WTC11 (cell line): ENCODE measurements around the gene ASCC3. TPM values are rescaled to one million over a fixed set of nuclear protein-coding genes. Genes with fewer than 3 reads are reported as not detected.

Source experiments
- ATAC-seq: fragments of 200-7000 bp; cut with Tn5 transposase; 2 replicates; pipeline ENCODE4 v1.10.0; 2021; ENCODE audit warnings: mild to moderate bottlenecking, moderate library complexity
- CTCF ChIA-PET: fragments of 300-600 bp; sonication (Branson Sonifier 250); formaldehyde crosslinking; loops from one replicate; lab custom pipeline; 2021; ENCODE audit warnings: antibody characterized with exemption; lab: Charles Lee
- POLR2A ChIA-PET: fragments of 350-600 bp; sonication (Branson Sonifier 250); formaldehyde crosslinking; loops from one replicate; lab custom pipeline; 2021; ENCODE audit warnings: antibody characterized with exemption; lab: Charles Lee
- DNase-seq: peaks from one replicate; pipeline ENCODE4 v3.0.0; 2021; ENCODE audit warnings: low spot score
- H3K27ac Mint-ChIP-seq: 2 replicates; pipeline ENCODE4 v1.8.0; 2021; ENCODE audit warnings: mixed read lengths
- H3K27me3 Mint-ChIP-seq: 2 replicates; pipeline ENCODE4 v1.8.0; 2021; ENCODE audit warnings: low read depth, mild to moderate bottlenecking, moderate library complexity, mixed read lengths
- H3K36me3 Mint-ChIP-seq: 2 replicates; pipeline ENCODE4 v1.8.0; 2021; ENCODE audit warnings: mixed read lengths
- H3K4me1 Mint-ChIP-seq: 2 replicates; pipeline ENCODE4 v1.8.0; 2022; ENCODE audit warnings: mixed read lengths
- H3K4me3 Mint-ChIP-seq: 2 replicates; pipeline ENCODE4 v1.8.0; 2021; ENCODE audit warnings: mild to moderate bottlenecking, moderate library complexity, mixed read lengths
- H3K9me3 Mint-ChIP-seq: 2 replicates; pipeline ENCODE4 v1.8.0; 2021; ENCODE audit warnings: mixed read lengths
- ARID4B ChIP-seq: sonication (generic); formaldehyde crosslinking; IDR thresholded peaks from 2 replicates; pipeline ENCODE4 v1.8.0; 2023; ENCODE audit warnings: missing genetic modification reagents, mild to moderate bottlenecking, borderline replicate concordance
- ATF1 ChIP-seq: sonication (generic); formaldehyde crosslinking; IDR thresholded peaks from 2 replicates; pipeline ENCODE4 v1.8.1; 2023; ENCODE audit warnings: mild to moderate bottlenecking, moderate library complexity, missing genetic modification reagents
- ATF6 ChIP-seq: sonication (generic); formaldehyde crosslinking; IDR thresholded peaks from 2 replicates; pipeline ENCODE4 v1.8.1; 2023; ENCODE audit warnings: mild to moderate bottlenecking, missing genetic modification reagents
- ETV6 ChIP-seq: sonication (generic); formaldehyde crosslinking; IDR thresholded peaks from 2 replicates; pipeline ENCODE4 v1.8.1; 2022; ENCODE audit warnings: mild to moderate bottlenecking, missing genetic modification reagents
- FOXJ3 ChIP-seq: sonication (generic); formaldehyde crosslinking; IDR thresholded peaks from 2 replicates; pipeline ENCODE4 v1.9.0; 2021; ENCODE audit warnings: missing genetic modification reagents, mild to moderate bottlenecking, borderline replicate concordance
- FOXK1 ChIP-seq: sonication (generic); formaldehyde crosslinking; IDR thresholded peaks from 2 replicates; pipeline ENCODE4 v1.8.0; 2022; ENCODE audit warnings: mild to moderate bottlenecking, moderate library complexity, missing genetic modification reagents
- IRF2 ChIP-seq: sonication (generic); formaldehyde crosslinking; IDR thresholded peaks from 2 replicates; pipeline ENCODE4 v1.8.0; 2022; ENCODE audit warnings: low read depth, missing genetic modification reagents, borderline replicate concordance
- MYBL2 ChIP-seq: sonication (generic); formaldehyde crosslinking; IDR thresholded peaks from 2 replicates; pipeline ENCODE4 v1.8.1; 2023; ENCODE audit warnings: mild to moderate bottlenecking, moderate library complexity, missing genetic modification reagents
- NR3C1 ChIP-seq: sonication (generic); formaldehyde crosslinking; conservative IDR thresholded peaks from 2 replicates; pipeline ENCODE4 v1.8.1; 2023; ENCODE audit warnings: low read depth, mild to moderate bottlenecking, missing genetic modification reagents
- SMAD4 ChIP-seq: sonication (generic); formaldehyde crosslinking; IDR thresholded peaks from 2 replicates; pipeline ENCODE4 v1.8.0; 2022; ENCODE audit warnings: mild to moderate bottlenecking, missing genetic modification reagents
- SP1 ChIP-seq: sonication (generic); formaldehyde crosslinking; conservative IDR thresholded peaks from 2 replicates; pipeline ENCODE4 v1.8.1; 2022; ENCODE audit warnings: missing genetic modification reagents
- TEAD1 ChIP-seq: sonication (generic); formaldehyde crosslinking; IDR thresholded peaks from 2 replicates; pipeline ENCODE4 v1.8.0; 2022; ENCODE audit warnings: mild to moderate bottlenecking, missing genetic modification reagents
- ZBTB21 ChIP-seq: sonication (generic); formaldehyde crosslinking; IDR thresholded peaks from 2 replicates; pipeline ENCODE4 v1.8.1; 2023; ENCODE audit warnings: mild to moderate bottlenecking, missing genetic modification reagents, borderline replicate concordance
- ZNF263 ChIP-seq: sonication (generic); formaldehyde crosslinking; IDR thresholded peaks from 2 replicates; pipeline ENCODE4 v1.8.1; 2022; ENCODE audit warnings: low read depth, mild to moderate bottlenecking, moderate library complexity, missing genetic modification reagents
- ZNF317 ChIP-seq: sonication (generic); formaldehyde crosslinking; IDR thresholded peaks from 2 replicates; pipeline ENCODE4 v1.8.1; 2023; ENCODE audit warnings: low read depth, mild to moderate bottlenecking, moderate library complexity, missing genetic modification reagents, borderline replicate concordance
- ZNF396 ChIP-seq: fragments of 250-450 bp; sonication (Bioruptor Pico); IDR thresholded peaks from 2 replicates; pipeline ENCODE4 v1.8.0; 2021; ENCODE audit warnings: mild to moderate bottlenecking, moderate library complexity, borderline replicate concordance
- ZNF532 ChIP-seq: fragments of 250-450 bp; sonication (Bioruptor Pico); IDR thresholded peaks from 2 replicates; pipeline ENCODE4 v1.9.0; 2021; ENCODE audit warnings: mild to moderate bottlenecking, borderline replicate concordance
- total RNA-seq: library from RNA; stranded (reverse); gene quantifications from 3 replicates; pipeline ENCODE4 v1.2.3, GENCODE V29; 2021
- TF ChIP-seq, protein P1 (sequence below): fragments of 200-600 bp; IDR thresholded peaks from 2 replicates; pipeline ENCODE4 v1.8.0; 2022; ENCODE audit warnings: antibody characterized with exemption
- TF ChIP-seq, protein P2 (sequence below): sonication (generic); formaldehyde crosslinking; IDR thresholded peaks from 2 replicates; pipeline ENCODE4 v1.8.0; 2023; ENCODE audit warnings: mild to moderate bottlenecking, missing genetic modification reagents

The ASCC3 gene
- total RNA-seq, 1 experiment from 2014 or later = 80.7 TPM

DNA sequence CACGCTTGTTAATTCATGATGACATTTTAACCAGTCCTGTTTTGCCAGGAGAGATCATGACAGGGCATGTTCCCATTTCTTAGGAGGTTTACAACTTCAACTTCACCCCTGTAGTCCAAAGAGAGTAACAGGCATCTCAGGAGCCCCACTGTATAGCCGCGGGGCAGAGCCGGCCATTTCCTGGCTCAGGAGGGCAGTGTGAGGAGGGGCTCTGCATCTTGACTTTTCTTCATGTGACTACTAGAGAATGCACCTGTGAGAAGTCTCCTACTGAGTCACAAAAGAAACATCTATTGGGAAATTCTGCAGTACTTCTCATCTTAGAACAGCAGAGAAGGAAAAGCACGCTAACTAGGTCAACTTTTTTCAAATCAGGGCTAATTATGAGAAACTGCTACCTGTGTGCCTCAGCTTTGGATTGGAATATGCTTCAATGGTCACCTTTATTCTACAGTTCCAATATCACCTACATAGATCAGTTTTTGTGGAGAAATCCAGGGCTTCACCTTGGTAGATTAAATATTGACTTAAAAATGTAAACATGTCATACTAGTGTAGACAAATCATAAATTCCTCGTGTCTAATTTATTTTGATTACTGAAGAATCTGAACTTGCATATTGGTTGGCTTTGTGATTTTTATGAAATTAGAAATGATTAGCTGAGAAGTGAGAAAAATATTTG lies 387.8 kb downstream of the ASCC3 start:
- Mint-ChIP-seq H3K4me1 (peaks cover 20% of the 10 kb centered on the region), H3K9me3 (peaks cover 47% of the 10 kb centered on the region), H3K27ac (no peak overlapping the region), H3K27me3 (no peaks in the 10 kb centered on the region; the same call in 1 of the 2 replicates), H3K36me3 (peaks cover 14% of the 10 kb centered on the region), H3K4me3 (no peak overlapping the region)
- POLR2A ChIA-PET = no interaction called here
- CTCF ChIA-PET = interaction anchor here (0.9 to 1.2 kb wide), 2 partner anchors 171 to 377 kb away, joined by 3 read pairs; no protein-coding TSS in a partner anchor
- ATAC-seq = peak; percentile 97
- TF ChIP-seq ATF1 (CRISPR knock-in tag) (no peak), ARID4B (no peak), SP1 (CRISPR knock-in tag) (no peak), MYBL2 (CRISPR knock-in tag) (no peak), ZNF396 (CRISPR knock-in tag) (no peak), NR3C1 (CRISPR knock-in tag) (no peak), ATF6 (no peak), FOXJ3 (CRISPR knock-in tag) (no peak), ZNF532 (CRISPR knock-in tag) (no peak), FOXK1 (no peak), TEAD1 (CRISPR knock-in tag) (no peak), ZBTB21 (CRISPR knock-in tag) (no peak), ETV6 (CRISPR knock-in tag) (no peak), SMAD4 (CRISPR knock-in tag) (no peak), IRF2 (CRISPR knock-in tag) (no peak), ZNF263 (CRISPR knock-in tag) (no peak), ZNF317 (CRISPR knock-in tag) (no peak)
- TF ChIP-seq, protein P1, sequence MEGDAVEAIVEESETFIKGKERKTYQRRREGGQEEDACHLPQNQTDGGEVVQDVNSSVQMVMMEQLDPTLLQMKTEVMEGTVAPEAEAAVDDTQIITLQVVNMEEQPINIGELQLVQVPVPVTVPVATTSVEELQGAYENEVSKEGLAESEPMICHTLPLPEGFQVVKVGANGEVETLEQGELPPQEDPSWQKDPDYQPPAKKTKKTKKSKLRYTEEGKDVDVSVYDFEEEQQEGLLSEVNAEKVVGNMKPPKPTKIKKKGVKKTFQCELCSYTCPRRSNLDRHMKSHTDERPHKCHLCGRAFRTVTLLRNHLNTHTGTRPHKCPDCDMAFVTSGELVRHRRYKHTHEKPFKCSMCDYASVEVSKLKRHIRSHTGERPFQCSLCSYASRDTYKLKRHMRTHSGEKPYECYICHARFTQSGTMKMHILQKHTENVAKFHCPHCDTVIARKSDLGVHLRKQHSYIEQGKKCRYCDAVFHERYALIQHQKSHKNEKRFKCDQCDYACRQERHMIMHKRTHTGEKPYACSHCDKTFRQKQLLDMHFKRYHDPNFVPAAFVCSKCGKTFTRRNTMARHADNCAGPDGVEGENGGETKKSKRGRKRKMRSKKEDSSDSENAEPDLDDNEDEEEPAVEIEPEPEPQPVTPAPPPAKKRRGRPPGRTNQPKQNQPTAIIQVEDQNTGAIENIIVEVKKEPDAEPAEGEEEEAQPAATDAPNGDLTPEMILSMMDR = no peak
- TF ChIP-seq, protein P2, sequence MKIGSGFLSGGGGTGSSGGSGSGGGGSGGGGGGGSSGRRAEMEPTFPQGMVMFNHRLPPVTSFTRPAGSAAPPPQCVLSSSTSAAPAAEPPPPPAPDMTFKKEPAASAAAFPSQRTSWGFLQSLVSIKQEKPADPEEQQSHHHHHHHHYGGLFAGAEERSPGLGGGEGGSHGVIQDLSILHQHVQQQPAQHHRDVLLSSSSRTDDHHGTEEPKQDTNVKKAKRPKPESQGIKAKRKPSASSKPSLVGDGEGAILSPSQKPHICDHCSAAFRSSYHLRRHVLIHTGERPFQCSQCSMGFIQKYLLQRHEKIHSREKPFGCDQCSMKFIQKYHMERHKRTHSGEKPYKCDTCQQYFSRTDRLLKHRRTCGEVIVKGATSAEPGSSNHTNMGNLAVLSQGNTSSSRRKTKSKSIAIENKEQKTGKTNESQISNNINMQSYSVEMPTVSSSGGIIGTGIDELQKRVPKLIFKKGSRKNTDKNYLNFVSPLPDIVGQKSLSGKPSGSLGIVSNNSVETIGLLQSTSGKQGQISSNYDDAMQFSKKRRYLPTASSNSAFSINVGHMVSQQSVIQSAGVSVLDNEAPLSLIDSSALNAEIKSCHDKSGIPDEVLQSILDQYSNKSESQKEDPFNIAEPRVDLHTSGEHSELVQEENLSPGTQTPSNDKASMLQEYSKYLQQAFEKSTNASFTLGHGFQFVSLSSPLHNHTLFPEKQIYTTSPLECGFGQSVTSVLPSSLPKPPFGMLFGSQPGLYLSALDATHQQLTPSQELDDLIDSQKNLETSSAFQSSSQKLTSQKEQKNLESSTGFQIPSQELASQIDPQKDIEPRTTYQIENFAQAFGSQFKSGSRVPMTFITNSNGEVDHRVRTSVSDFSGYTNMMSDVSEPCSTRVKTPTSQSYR (CRISPR knock-in tag) = no peak
- DNase-seq = peak; percentile 50
